ENCODE data around the gene OR13C9. TPM values are rescaled to one million over a fixed set of nuclear protein-coding genes. Genes with fewer than 3 reads are reported as not detected.
"Not testable (repeated sequence)": the region's sequence is repeated elsewhere in the genome, so short reads cannot be mapped to it uniquely, and the experiment has no call there.

OR13C9 gene
- total RNA-seq, 2 experiments from 2014 or later = not detected

DNA sequence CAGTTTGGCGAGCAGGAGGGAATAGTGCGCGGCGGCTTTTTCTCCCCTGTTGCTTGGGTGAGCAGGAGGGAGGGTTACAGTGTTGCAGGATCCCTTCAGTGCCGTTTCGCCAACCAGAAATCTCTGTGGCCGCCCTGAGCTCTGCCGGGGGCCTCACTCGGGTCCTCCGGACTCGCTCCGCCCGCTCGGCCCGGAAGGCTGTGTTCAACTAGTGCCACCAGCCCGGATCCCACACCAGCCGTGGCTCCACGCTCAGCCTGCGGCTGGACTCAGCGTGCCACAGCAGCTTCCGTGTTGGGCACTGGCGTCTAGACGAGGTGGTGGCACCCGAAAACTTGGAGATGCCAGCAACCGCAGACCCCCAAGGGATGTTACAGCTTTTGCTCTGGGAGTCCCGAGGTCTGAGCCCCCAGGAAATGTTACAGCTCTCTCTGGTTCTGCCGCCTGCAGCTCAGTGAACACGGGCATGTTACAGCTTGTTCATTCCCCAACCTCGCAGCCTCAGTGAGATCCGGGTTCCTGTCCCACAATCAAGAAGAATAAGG, 16.0 kb upstream of the OR13C9 start:
- DNase-seq (peak in 1 of 14 experiments; percentile 10), ATAC-seq (ENCODE audit: poor library complexity) (no peak)
- Mint-ChIP-seq H3K27ac (no peak overlapping the region), H3K4me1 (ENCODE audit: low read depth) (no peaks in the 10 kb centered on the region), H3K36me3 (ENCODE audit: low read depth) (no peaks in the 10 kb centered on the region), H3K9me3 (peaks cover 14% of the 10 kb centered on the region), H3K27me3 (no peaks in the 10 kb centered on the region), H3K4me3 (no peak overlapping the region)
- H3K36me3 ChIP-seq (ENCODE audit: insufficient read depth, low read length) = no peaks in the 10 kb centered on the region
- H3K9me3 ChIP-seq (ENCODE audit: control insufficient read depth in 1 of 2, insufficient read depth in 1 of 2, low read length in 2 of 2) = peaks cover 6 to 25% of the 10 kb centered on the region in 2 experiments
- intact Hi-C loops (cut with DNase I, micrococcal nuclease) = no loop called here
- no peaks in the 10 kb centered on the region for H3K4me1 ChIP-seq (ENCODE audit: insufficient read depth, low read length)
- H3K27me3 ChIP-seq (ENCODE audit: control insufficient read depth in 1 of 2, insufficient read depth in 2 of 2, low read length in 2 of 2) = no peaks in the 10 kb centered on the region
- TF ChIP-seq, protein P1, sequence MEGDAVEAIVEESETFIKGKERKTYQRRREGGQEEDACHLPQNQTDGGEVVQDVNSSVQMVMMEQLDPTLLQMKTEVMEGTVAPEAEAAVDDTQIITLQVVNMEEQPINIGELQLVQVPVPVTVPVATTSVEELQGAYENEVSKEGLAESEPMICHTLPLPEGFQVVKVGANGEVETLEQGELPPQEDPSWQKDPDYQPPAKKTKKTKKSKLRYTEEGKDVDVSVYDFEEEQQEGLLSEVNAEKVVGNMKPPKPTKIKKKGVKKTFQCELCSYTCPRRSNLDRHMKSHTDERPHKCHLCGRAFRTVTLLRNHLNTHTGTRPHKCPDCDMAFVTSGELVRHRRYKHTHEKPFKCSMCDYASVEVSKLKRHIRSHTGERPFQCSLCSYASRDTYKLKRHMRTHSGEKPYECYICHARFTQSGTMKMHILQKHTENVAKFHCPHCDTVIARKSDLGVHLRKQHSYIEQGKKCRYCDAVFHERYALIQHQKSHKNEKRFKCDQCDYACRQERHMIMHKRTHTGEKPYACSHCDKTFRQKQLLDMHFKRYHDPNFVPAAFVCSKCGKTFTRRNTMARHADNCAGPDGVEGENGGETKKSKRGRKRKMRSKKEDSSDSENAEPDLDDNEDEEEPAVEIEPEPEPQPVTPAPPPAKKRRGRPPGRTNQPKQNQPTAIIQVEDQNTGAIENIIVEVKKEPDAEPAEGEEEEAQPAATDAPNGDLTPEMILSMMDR (IDR thresholded peaks at IDR 0.05) = no peak
- no peak overlapping the region for H3K4me3 ChIP-seq (ENCODE audit: low read length)
- CTCF ChIA-PET = no interaction called here
- POLR2A ChIA-PET = no interaction called here
- no peak overlapping the region for H3K27ac ChIP-seq (ENCODE audit: low read depth in 1 of 2, low read length in 2 of 2)

GRCh38 chr9:104625964-104626363, 8.0 kb upstream of the OR13C9 start:
- H3K9me3 Mint-ChIP-seq; H3K36me3 Mint-ChIP-seq (ENCODE audit: low read depth); CTCF ChIA-PET; H3K4me3 ChIP-seq (ENCODE audit: low read length); H3K9me3 ChIP-seq (ENCODE audit: control insufficient read depth in 1 of 2, insufficient read depth in 1 of 2, low read length in 2 of 2); POLR2A ChIA-PET; H3K27ac ChIP-seq (ENCODE audit: low read depth in 1 of 2, low read length in 2 of 2); H3K4me3 Mint-ChIP-seq; intact Hi-C loops (cut with DNase I, micrococcal nuclease); H3K4me1 Mint-ChIP-seq (ENCODE audit: low read depth); H3K4me1 ChIP-seq (ENCODE audit: insufficient read depth, low read length); DNase-seq; H3K27ac Mint-ChIP-seq; H3K27me3 Mint-ChIP-seq; H3K36me3 ChIP-seq (ENCODE audit: insufficient read depth, low read length); ATAC-seq (ENCODE audit: poor library complexity); H3K27me3 ChIP-seq (ENCODE audit: control insufficient read depth in 1 of 2, insufficient read depth in 2 of 2, low read length in 2 of 2): not testable (repeated sequence)

DNA sequence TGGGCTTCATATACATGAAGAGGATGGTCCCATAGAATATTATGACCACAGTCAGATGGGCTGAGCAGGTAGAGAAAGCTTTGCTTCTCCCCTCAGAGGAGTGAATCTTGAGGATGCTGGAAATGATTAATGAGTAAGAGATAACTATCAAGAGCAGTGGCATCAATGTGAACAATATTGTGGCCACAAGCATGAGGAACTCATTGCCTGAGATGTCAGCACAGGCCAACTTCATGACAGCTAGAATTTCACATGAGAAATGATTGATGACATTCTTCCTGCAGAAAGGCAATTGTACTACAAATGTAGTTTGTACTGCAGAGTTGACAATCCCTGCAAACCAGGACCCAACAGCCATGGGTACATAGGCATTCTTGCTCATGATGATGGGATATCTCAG, 586 bp downstream of the OR13C9 start:
- H3K36me3 Mint-ChIP-seq (ENCODE audit: low read depth) = no peaks in the 10 kb centered on the region
- H3K27ac Mint-ChIP-seq = no peak overlapping the region
- H3K27me3 Mint-ChIP-seq = no peaks in the 10 kb centered on the region
- Histone ChIP-seq H3K27ac (ENCODE audit: low read depth in 1 of 2, low read length in 2 of 2) (no peak overlapping the region), H3K36me3 (ENCODE audit: insufficient read depth, low read length) (no peaks in the 10 kb centered on the region), H3K9me3 (ENCODE audit: control insufficient read depth in 1 of 2, insufficient read depth in 1 of 2, low read length in 2 of 2) (no peaks in the 10 kb centered on the region), H3K4me1 (ENCODE audit: insufficient read depth, low read length) (no peaks in the 10 kb centered on the region), H3K27me3 (ENCODE audit: control insufficient read depth in 1 of 2, insufficient read depth in 2 of 2, low read length in 2 of 2) (no peaks in the 10 kb centered on the region), H3K4me3 (ENCODE audit: low read length) (no peak overlapping the region)
- ChIA-PET POLR2A (no interaction called here), CTCF (no interaction called here)
- no peak for ATAC-seq (ENCODE audit: poor library complexity)
- H3K4me1 Mint-ChIP-seq (ENCODE audit: low read depth) = no peaks in the 10 kb centered on the region
- H3K4me3 Mint-ChIP-seq = no peak overlapping the region
- DNase-seq = no peak
- TF ChIP-seq, protein P1 (IDR thresholded peaks at IDR 0.05) = no peak
- peaks cover 2% of the 10 kb centered on the region for H3K9me3 Mint-ChIP-seq
- intact Hi-C loops (cut with DNase I, micrococcal nuclease) = no loop called here

- H3K27me3 Mint-ChIP-seq = no peaks in the 10 kb centered on the region
- ChIA-PET POLR2A (no interaction called here), CTCF (no interaction called here)
- Histone ChIP-seq H3K4me3 (ENCODE audit: low read length) (no peak overlapping the region), H3K36me3 (ENCODE audit: insufficient read depth, low read length) (no peaks in the 10 kb centered on the region), H3K9me3 (ENCODE audit: control insufficient read depth in 1 of 2, insufficient read depth in 1 of 2, low read length in 2 of 2) (no peaks in the 10 kb centered on the region), H3K27ac (ENCODE audit: low read depth in 1 of 2, low read length in 2 of 2) (no peak overlapping the region), H3K4me1 (ENCODE audit: insufficient read depth, low read length) (no peaks in the 10 kb centered on the region), H3K27me3 (ENCODE audit: control insufficient read depth in 1 of 2, insufficient read depth in 2 of 2, low read length in 2 of 2) (no peaks in the 10 kb centered on the region)
- no peaks in the 10 kb centered on the region for H3K36me3 Mint-ChIP-seq (ENCODE audit: low read depth)
- H3K4me3 Mint-ChIP-seq = no peak overlapping the region
- no peak overlapping the region for H3K27ac Mint-ChIP-seq
- TF ChIP-seq, protein P1 (IDR thresholded peaks at IDR 0.05) = no peak
- no peaks in the 10 kb centered on the region for H3K9me3 Mint-ChIP-seq
- ATAC-seq (ENCODE audit: poor library complexity) (no peak), DNase-seq (no peak)
- H3K4me1 Mint-ChIP-seq (ENCODE audit: low read depth) = no peaks in the 10 kb centered on the region
- intact Hi-C loops (cut with DNase I, micrococcal nuclease) = no loop called here
These were observed 6.8 kb downstream of the OR13C9 start for GRCh38 chr9:104611213-104611612.

Measured in CD4-positive, alpha-beta T cell (primary cell).